ENCODE results near the gene PRM1. TPM values are rescaled to one million over a fixed set of nuclear protein-coding genes. Genes with fewer than 3 reads are reported as not detected.

PRM1 gene
- total and polyA plus RNA-seq, 2 of the 13 experiments (the other 11 are each of a cell fraction or from before 2014, with no cell fraction given) = not detected

- TF ChIP-seq AHDC1 (CRISPR knock-in tag; IDR thresholded peaks at IDR 0.05; ENCODE audit: borderline replicate concordance) (peak; percentile 33; the same call in 1 of the 2 replicates), MXD4 (CRISPR knock-in tag; IDR thresholded peaks at IDR 0.05) (peak; percentile 45; the same call in 1 of the 2 replicates), ZNF569 (CRISPR knock-in tag; IDR thresholded peaks at IDR 0.05; ENCODE audit: borderline replicate concordance) (no peak; the same call in 1 of the 2 replicates), LBX2 (CRISPR knock-in tag; IDR thresholded peaks at IDR 0.05; ENCODE audit: borderline replicate concordance) (peak; percentile 45; the same call in 1 of the 2 replicates), SIX4 (CRISPR knock-in tag; IDR thresholded peaks at IDR 0.05) (peak; percentile 14; the same call in 1 of the 2 replicates), RAD51 (IDR thresholded peaks at IDR 0.05; ENCODE audit: borderline replicate concordance) (no peak), TBX3 (IDR thresholded peaks at IDR 0.05; ENCODE audit: borderline replicate concordance) (0 out of 2 replicates have a peak, but pooled peaks have one; percentile 22), DR1 (CRISPR knock-in tag; IDR thresholded peaks at IDR 0.05) (peak; percentile 96), ZNF773 (CRISPR knock-in tag; IDR thresholded peaks at IDR 0.05; ENCODE audit: borderline replicate concordance) (0 out of 2 replicates have a peak, but pooled peaks have one; percentile 59), E2F2 (CRISPR knock-in tag; IDR thresholded peaks at IDR 0.05; ENCODE audit: borderline replicate concordance) (peak; percentile 87; the same call in 1 of the 2 replicates), ZNF777 (CRISPR knock-in tag; IDR thresholded peaks at IDR 0.05) (peak; percentile 86), CEBPG (CRISPR knock-in tag; IDR thresholded peaks at IDR 0.05) (no peak), RELA (CRISPR knock-in tag; IDR thresholded peaks at IDR 0.05) (peak; percentile 28; the same call in 1 of the 2 replicates), ZNF567 (CRISPR knock-in tag; IDR thresholded peaks at IDR 0.05; ENCODE audit: borderline replicate concordance) (peak; percentile 28), PTBP1 (IDR thresholded peaks at IDR 0.05; ENCODE audit: low read depth, low read length, poor library complexity, severe bottlenecking) (peak; percentile 98), CBX5 (CRISPR knock-in tag; IDR thresholded peaks at IDR 0.05; ENCODE audit: borderline replicate concordance) (peak; percentile 48), HDAC2 (CRISPR knock-in tag; IDR thresholded peaks at IDR 0.05) (peak; percentile 35; the same call in 1 of the 2 replicates), ZMAT5 (CRISPR knock-in tag; IDR thresholded peaks at IDR 0.05; ENCODE audit: borderline replicate concordance, low read depth) (no peak), ZBTB8A (CRISPR knock-in tag; IDR thresholded peaks at IDR 0.05; ENCODE audit: borderline replicate concordance, low read depth) (no peak; the same call in 1 of the 2 replicates), NFYC (CRISPR knock-in tag; IDR thresholded peaks at IDR 0.05) (no peak; the same call in 1 of the 2 replicates), RORA (CRISPR knock-in tag; IDR thresholded peaks at IDR 0.05) (no peak)
These were observed 25.1 kb downstream of the PRM1 start, which contains the start of gene SOCS1 (continued) for GRCh38 chr16:11255737-11256660.
